Trophoblast cell (in vitro differentiated cells and primary cell): ENCODE results near the gene ZXDC.

Experiments used
- DNase-seq, 2 donors: peaks; one replicate each; pipeline ENCODE4 v3.0.0-alpha.2; 2016
- H2AFZ ChIP-seq: 2 replicates; pipeline ENCODE4 v1.6.1; 2013; ENCODE audit warnings: low read length, moderate library complexity, mild to moderate bottlenecking; ENCODE audit not compliant: insufficient read depth, poor library complexity
- H2AK5ac ChIP-seq: 2 replicates; pipeline ENCODE4 v1.6.1; 2013; ENCODE audit warnings: mild to moderate bottlenecking, low read length
- H2BK120ac ChIP-seq: 2 replicates; pipeline ENCODE4 v1.6.1; 2013; ENCODE audit warnings: low read length, mild to moderate bottlenecking, moderate library complexity; ENCODE audit not compliant: insufficient read depth, poor library complexity
- H2BK12ac ChIP-seq: 2 replicates; pipeline ENCODE4 v1.6.1; 2013; ENCODE audit warnings: mild to moderate bottlenecking, low read length, moderate library complexity
- H2BK5ac ChIP-seq: 2 replicates; pipeline ENCODE4 v1.6.1; 2013; ENCODE audit warnings: low read length, low read depth, moderate library complexity, mild to moderate bottlenecking; ENCODE audit not compliant: poor library complexity
- H3K14ac ChIP-seq: 2 replicates; pipeline ENCODE4 v1.6.1; 2013; ENCODE audit warnings: mild to moderate bottlenecking, low read length
- H3K18ac ChIP-seq: 2 replicates; pipeline ENCODE4 v1.6.1; 2013; ENCODE audit warnings: mild to moderate bottlenecking, low read length
- H3K23ac ChIP-seq: 2 replicates; pipeline ENCODE4 v1.6.1; 2013; ENCODE audit warnings: low read length
- H3K27ac ChIP-seq: 2 replicates; pipeline ENCODE4 v1.5.1; 2013; ENCODE audit warnings: low read depth, mild to moderate bottlenecking, inconsistent platforms, low read length, moderate library complexity
- H3K27me3 ChIP-seq: 2 replicates; pipeline ENCODE4 v1.6.1; 2013; ENCODE audit warnings: inconsistent platforms, mild to moderate bottlenecking, low read length, moderate library complexity; ENCODE audit not compliant: insufficient read depth
- H3K36me3 ChIP-seq, 2 experiments: 1 replicate in 1 of 2; 2 replicates in 1 of 2; pipeline ENCODE4 v1.6.1; 2013; ENCODE audit warnings: low read length in 2 of 2, mild to moderate bottlenecking in 2 of 2, moderate library complexity in 1 of 2; ENCODE audit not compliant: insufficient read depth in 2 of 2, control insufficient read depth in 1 of 2
- H3K4ac ChIP-seq: 2 replicates; pipeline ENCODE4 v1.6.1; 2013; ENCODE audit warnings: low read depth, mild to moderate bottlenecking, low read length, moderate library complexity
- H3K4me1 ChIP-seq, 2 experiments: 1 replicate in 1 of 2; 2 replicates in 1 of 2; pipeline ENCODE4 v1.6.1; 2013; ENCODE audit warnings: low read length in 2 of 2, mild to moderate bottlenecking in 2 of 2, moderate library complexity in 1 of 2; ENCODE audit not compliant: insufficient read depth in 2 of 2, control insufficient read depth in 1 of 2
- H3K4me2 ChIP-seq: 2 replicates; pipeline ENCODE4 v1.6.1; 2013; ENCODE audit warnings: inconsistent platforms, mild to moderate bottlenecking, low read length, moderate library complexity
- H3K4me3 ChIP-seq: 2 replicates; pipeline ENCODE4 v1.5.1; 2013; ENCODE audit warnings: mild to moderate bottlenecking, low read depth, low read length, inconsistent platforms
- H3K79me1 ChIP-seq: one replicate; pipeline ENCODE4 v1.6.1; 2013; ENCODE audit warnings: low read length
- H3K79me2 ChIP-seq: 2 replicates; pipeline ENCODE4 v1.6.1; 2013; ENCODE audit warnings: low read length, mild to moderate bottlenecking; ENCODE audit not compliant: control insufficient read depth, insufficient read depth, poor library complexity
- H3K9ac ChIP-seq: 2 replicates; pipeline ENCODE4 v1.6.1; 2013; ENCODE audit warnings: mild to moderate bottlenecking, low read length
- H3K9me3 ChIP-seq: 2 replicates; pipeline ENCODE4 v1.6.1; 2013; ENCODE audit warnings: low read depth, mild to moderate bottlenecking, control low read depth, inconsistent platforms, low read length; ENCODE audit not compliant: insufficient read depth
- H4K12ac ChIP-seq: 2 replicates; pipeline ENCODE4 v1.6.1; 2013; ENCODE audit warnings: low read depth, mild to moderate bottlenecking, low read length, moderate library complexity
- H4K8ac ChIP-seq: 2 replicates; pipeline ENCODE4 v1.6.1; 2013; ENCODE audit warnings: low read depth, mild to moderate bottlenecking, low read length, moderate library complexity
- H4K91ac ChIP-seq: one replicate; pipeline ENCODE4 v1.6.1; 2013; ENCODE audit warnings: low read depth, mild to moderate bottlenecking, low read length, moderate library complexity
- WGBS: extraction: QIAGEN DNeasy Blood & Tissue Kit; methylation state at CpG from one replicate; pipeline ENCODE4 v1.1.7; 2013; ENCODE audit warnings: missing lambda C conversion rate; ENCODE audit not compliant: insufficient read length, insufficient coverage; ENCODE audit errors: extremely low coverage; 5-methylcytosine and 5-hydroxymethylcytosine counted together

ZXDC gene

GRCh38 chr3:126517986-126518778, 42.5 kb upstream of the ZXDC start:
- Histone ChIP-seq H3K27me3 (peaks cover 4% of the 10 kb centered on the region), H3K18ac (no peak overlapping the region), H3K4me2 (no peak overlapping the region), H4K91ac (no peak overlapping the region), H3K9me3 (peaks cover 8% of the 10 kb centered on the region), H3K4me3 (no peak overlapping the region), H2BK12ac (no peak overlapping the region), H3K4me1 (no peaks in the 10 kb centered on the region), H2AFZ (no peak overlapping the region), H3K79me1 (no peaks in the 10 kb centered on the region), H3K27ac (no peak overlapping the region), H3K9ac (no peak overlapping the region), H4K8ac (no peak overlapping the region), H3K36me3 (no peaks in the 10 kb centered on the region), H2BK120ac (no peak overlapping the region), H3K14ac (no peak overlapping the region), H3K79me2 (no peaks in the 10 kb centered on the region), H3K4ac (no peak overlapping the region), H2AK5ac (no peak overlapping the region), H2BK5ac (no peak overlapping the region), H4K12ac (no peak overlapping the region), H3K23ac (no peak overlapping the region)
- no peak for DNase-seq
- WGBS: no CpG with 5 or more reads among the region's 15 CpGs

- Histone ChIP-seq H4K91ac (no peak within 1 kb of the TSS), H2BK120ac (no peak within 1 kb of the TSS), H3K4me2 (no peak within 1 kb of the TSS), H2BK5ac (no peak within 1 kb of the TSS), H3K9ac (no peak within 1 kb of the TSS), H3K4me1 (no peaks in the 10 kb centered on the region), H3K36me3 (no peaks in the 10 kb centered on the region), H3K23ac (no peak within 1 kb of the TSS), H4K12ac (no peak within 1 kb of the TSS), H3K4ac (no peak within 1 kb of the TSS), H3K4me3 (no peak within 1 kb of the TSS), H3K27ac (no peak within 1 kb of the TSS), H3K9me3 (peaks cover 8% of the 10 kb centered on the region), H4K8ac (no peak within 1 kb of the TSS), H3K14ac (no peak within 1 kb of the TSS), H3K79me1 (no peaks in the 10 kb centered on the region), H3K27me3 (no peaks in the 10 kb centered on the region), H2AFZ (no peak within 1 kb of the TSS), H3K79me2 (no peaks in the 10 kb centered on the region), H2AK5ac (no peak within 1 kb of the TSS), H3K18ac (no peak within 1 kb of the TSS), H2BK12ac (no peak within 1 kb of the TSS)
- whole genome bisulfite sequencing: no CpG with 5 or more reads among the region's 16 CpGs
- no peak for DNase-seq
Measured at GRCh38 chr3:126517291-126517951, 41.7 kb upstream of the ZXDC start, which contains the start of gene UROC1. TSS of gene UROC1 (minus strand) at chr3:126517773. CDS start at chr3:126517719, 54 bp downstream.

- no peaks in the 10 kb centered on the region for H3K27me3 ChIP-seq
- H3K79me2 ChIP-seq: no peaks in the 10 kb centered on the region
- peaks cover 8% of the 10 kb centered on the region for H3K9me3 ChIP-seq
- no CpG with 5 or more reads among the region's 9 CpGs for WGBS
- no peaks in the 10 kb centered on the region for H3K36me3 ChIP-seq
- H3K4ac ChIP-seq: no peak overlapping the region
- H4K8ac ChIP-seq: no peak overlapping the region
- no peak overlapping the region for H3K27ac ChIP-seq
- H2AFZ ChIP-seq: no peak overlapping the region
- H2AK5ac ChIP-seq: no peak overlapping the region
- no peak overlapping the region for H4K12ac ChIP-seq
- no peaks in the 10 kb centered on the region for H3K4me1 ChIP-seq
- no peak overlapping the region for H2BK120ac ChIP-seq
- H4K91ac ChIP-seq: no peak overlapping the region
- H2BK12ac ChIP-seq: no peak overlapping the region
- no peaks in the 10 kb centered on the region for H3K79me1 ChIP-seq
- H3K23ac ChIP-seq: no peak overlapping the region
- H3K9ac ChIP-seq: no peak overlapping the region
- H3K4me2 ChIP-seq: no peak overlapping the region
- H3K14ac ChIP-seq: no peak overlapping the region
- no peak overlapping the region for H3K18ac ChIP-seq
- no peak for DNase-seq
- H3K4me3 ChIP-seq: no peak overlapping the region
- no peak overlapping the region for H2BK5ac ChIP-seq
Measured at GRCh38 chr3:126516936-126517290, 41.2 kb upstream of the ZXDC start.

- Histone ChIP-seq H3K4me1 (no peaks in the 10 kb centered on the region), H4K91ac (no peak overlapping the region), H3K4me3 (no peak overlapping the region), H3K79me1 (no peaks in the 10 kb centered on the region), H3K9me3 (peaks cover 8% of the 10 kb centered on the region), H2BK12ac (no peak overlapping the region), H3K4me2 (no peak overlapping the region), H4K8ac (no peak overlapping the region), H3K23ac (no peak overlapping the region), H3K18ac (no peak overlapping the region), H2AFZ (no peak overlapping the region), H4K12ac (no peak overlapping the region), H2BK120ac (no peak overlapping the region), H2AK5ac (no peak overlapping the region), H2BK5ac (no peak overlapping the region), H3K27me3 (no peaks in the 10 kb centered on the region), H3K27ac (no peak overlapping the region), H3K14ac (no peak overlapping the region), H3K9ac (no peak overlapping the region), H3K36me3 (no peaks in the 10 kb centered on the region), H3K79me2 (no peaks in the 10 kb centered on the region), H3K4ac (no peak overlapping the region)
- no CpG with 5 or more reads among the region's 6 CpGs for WGBS
- DNase-seq: no peak
Measured at GRCh38 chr3:126516152-126516935, 40.7 kb upstream of the ZXDC start.
